NCI-H187 treated with DMSO at 0.1 percent for 48 hours (cell line): ENCODE measurements around the gene ADAM21.
"Not testable (repeated sequence)": the region's sequence is repeated elsewhere in the genome, so short reads cannot be mapped to it uniquely, and the experiment has no call there.

Experiments used
- DNase-seq: peaks from one replicate; lab custom pipeline; 2025; lab: John Stamatoyannopoulos, UW

Gene ADAM21

GRCh38 chr14:70477356-70478105 lies 25.6 kb downstream of the ADAM21 start:
- DNase-seq: not testable (repeated sequence)

DNA sequence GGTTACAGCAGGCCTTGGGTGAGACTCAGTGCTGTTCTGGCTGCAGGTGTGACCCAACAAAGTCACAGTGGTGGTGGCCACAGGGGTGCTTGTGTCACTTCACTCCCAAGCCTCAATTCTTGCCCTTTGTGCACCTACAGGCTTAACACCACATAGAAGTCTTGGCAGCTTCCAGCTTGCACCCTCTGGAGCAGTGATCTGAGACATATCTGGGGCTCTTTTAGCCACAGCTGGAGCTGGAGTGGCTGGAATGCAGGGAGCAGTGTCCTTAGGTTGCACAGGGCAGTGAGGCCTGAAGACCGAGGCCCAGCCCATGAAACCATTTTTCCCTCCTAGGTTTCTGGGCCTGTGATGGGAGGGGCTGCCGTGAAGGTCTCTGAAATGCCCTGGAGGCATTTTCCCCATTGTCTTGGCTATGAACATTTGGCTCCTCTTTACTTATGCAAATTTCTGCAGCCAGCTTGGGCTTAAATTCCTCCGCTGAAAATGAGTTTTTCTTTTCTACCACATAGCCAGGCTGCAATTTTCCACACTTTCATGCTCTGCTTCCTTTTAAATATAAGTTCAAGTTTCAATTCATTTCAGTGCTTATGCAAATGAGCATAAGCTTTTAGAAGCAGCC lies 37.7 kb downstream of the ADAM21 start:
- DNase-seq: no peak

DNA sequence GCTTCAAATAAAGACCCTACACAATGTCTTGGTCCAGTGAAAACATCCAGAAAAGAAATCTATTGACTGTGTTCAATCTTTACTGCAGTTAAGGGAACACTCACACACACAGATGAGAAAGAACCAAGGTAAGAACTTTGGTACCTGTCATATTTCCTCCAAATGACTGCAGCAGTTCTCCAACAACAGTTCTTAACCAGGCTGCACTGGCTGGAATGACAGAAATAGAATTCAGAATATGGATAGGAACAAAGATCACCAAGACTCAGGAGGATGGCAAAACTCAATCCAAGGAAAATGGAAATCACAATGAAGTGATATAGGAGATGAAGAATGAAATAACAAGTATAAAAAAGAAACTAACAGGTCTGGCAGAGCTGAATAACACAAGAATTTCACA lies 46.2 kb downstream of the ADAM21 start:
- DNase-seq: no peak
